ENCODE measurements around the gene AMACR.
"Not testable (repeated sequence)": the region's sequence is repeated elsewhere in the genome, so short reads cannot be mapped to it uniquely, and the experiment has no call there.

AMACR gene

DNA sequence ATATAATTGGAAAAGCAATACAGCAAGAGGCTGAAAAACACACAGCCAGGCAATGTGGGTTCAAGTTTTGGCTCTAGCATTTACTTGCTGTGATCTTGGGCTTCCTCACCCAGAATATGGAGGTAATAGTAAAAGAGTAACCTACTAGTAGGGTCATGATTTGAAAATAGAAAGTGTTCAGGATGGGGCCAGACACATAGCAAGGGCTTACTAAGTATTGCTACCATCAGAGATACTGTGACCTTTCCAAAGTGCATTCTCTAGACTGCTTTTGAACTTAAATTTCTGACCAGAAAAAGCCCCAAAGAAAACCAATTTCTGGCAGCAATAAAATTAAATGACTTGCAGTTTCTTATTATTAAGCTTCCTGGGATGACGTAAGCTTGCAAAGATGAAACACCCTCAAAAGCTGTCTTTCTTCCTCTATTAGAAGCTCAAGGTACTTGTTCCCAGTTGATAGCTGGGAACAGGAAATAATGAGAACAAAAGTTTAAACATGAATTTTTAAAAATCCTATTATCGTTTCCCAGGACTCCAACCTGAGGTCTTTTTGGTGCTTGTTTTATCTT lies 43.6 kb downstream of the AMACR start:
- Histone ChIP-seq H3K4me3 (ENCODE audit: low read length) (no peak overlapping the region), H3K27me3 (replicated peaks; ENCODE audit: control insufficient read depth, insufficient read depth, low read length) (no peaks in the 10 kb centered on the region), H3K4me1 (ENCODE audit: control insufficient read depth, insufficient read depth, low read length) (no peaks in the 10 kb centered on the region), H3K36me3 (ENCODE audit: control insufficient read depth, insufficient read depth, low read length, severe bottlenecking) (no peaks in the 10 kb centered on the region), H3K9me3 (ENCODE audit: control insufficient read depth, low read length) (no peaks in the 10 kb centered on the region), H3K9ac (ENCODE audit: low read length) (no peak overlapping the region)
- no peak for DNase-seq (ENCODE audit: low read depth)

- H3K4me1 ChIP-seq (ENCODE audit: control insufficient read depth, insufficient read depth, low read length), result no peaks in the 10 kb centered on the region
These were observed 49.7 kb downstream of the AMACR start for GRCh38 chr5:33958176-33958575.

DNA sequence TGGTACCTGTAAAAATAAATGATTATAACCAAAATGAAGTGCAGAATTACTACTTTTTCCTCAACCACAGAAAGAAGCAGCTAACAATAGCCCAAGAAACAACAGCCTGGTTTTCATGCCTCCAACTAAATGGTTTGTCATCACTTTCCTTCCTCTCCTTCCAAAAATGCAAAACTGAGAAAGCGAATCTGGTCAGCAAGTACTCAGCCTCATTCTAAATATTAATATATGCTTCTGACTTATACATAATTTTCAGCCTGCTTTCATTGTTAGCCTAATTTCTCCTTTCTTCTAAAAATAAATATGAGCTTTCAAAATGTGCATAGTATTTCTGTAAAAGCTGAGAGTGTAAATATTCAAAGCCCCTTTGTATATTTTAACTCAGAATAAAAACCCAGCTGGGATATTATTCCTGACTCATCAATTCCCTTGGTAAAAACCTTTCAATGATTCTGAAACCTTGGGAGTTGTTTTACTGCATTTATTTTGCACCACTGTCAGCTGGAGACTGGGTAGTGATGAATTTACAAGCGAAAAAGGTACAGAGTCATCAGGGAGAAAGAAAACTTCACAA lies 50.2 kb downstream of the AMACR start:
- H3K9ac ChIP-seq (ENCODE audit: low read length), result no peak overlapping the region
- no peak for DNase-seq (ENCODE audit: low read depth)
- H3K4me1 ChIP-seq (ENCODE audit: control insufficient read depth, insufficient read depth, low read length), result no peaks in the 10 kb centered on the region
- no peaks in the 10 kb centered on the region for H3K27me3 ChIP-seq (replicated peaks; ENCODE audit: control insufficient read depth, insufficient read depth, low read length)
- H3K36me3 ChIP-seq (ENCODE audit: control insufficient read depth, insufficient read depth, low read length, severe bottlenecking), result no peaks in the 10 kb centered on the region
- no peak overlapping the region for H3K4me3 ChIP-seq (ENCODE audit: low read length)
- peaks cover 18% of the 10 kb centered on the region for H3K9me3 ChIP-seq (ENCODE audit: control insufficient read depth, low read length)

More at GRCh38 chr5:33958176-33958575, 49.7 kb downstream of the AMACR start:
- Histone ChIP-seq H3K4me3 (ENCODE audit: low read length) (no peak overlapping the region), H3K9ac (ENCODE audit: low read length) (no peak overlapping the region), H3K27me3 (replicated peaks; ENCODE audit: control insufficient read depth, insufficient read depth, low read length) (no peaks in the 10 kb centered on the region), H3K36me3 (ENCODE audit: control insufficient read depth, insufficient read depth, low read length, severe bottlenecking) (no peaks in the 10 kb centered on the region), H3K9me3 (ENCODE audit: control insufficient read depth, low read length) (peaks cover 18% of the 10 kb centered on the region)
- DNase-seq (ENCODE audit: low read depth), result no peak

DNA sequence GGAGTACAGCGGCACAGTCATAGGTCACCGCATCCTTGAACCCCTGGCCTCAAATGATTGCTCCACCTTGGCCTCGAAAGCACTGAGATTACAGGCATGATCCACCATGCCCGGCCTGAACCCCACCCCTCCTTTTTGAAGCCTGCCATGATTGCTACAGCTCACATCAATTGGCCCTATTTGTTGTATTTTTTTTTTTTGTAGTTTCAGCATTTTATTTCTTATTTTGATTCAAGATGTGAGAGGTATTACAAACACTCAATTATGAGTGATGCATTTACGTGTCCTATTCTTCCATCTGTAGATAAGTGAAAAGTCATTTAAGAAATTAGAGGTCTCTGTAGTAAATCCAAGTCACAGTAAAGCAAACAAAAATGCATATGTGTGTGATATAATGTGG lies 55.7 kb downstream of the AMACR start:
- H3K4me1 ChIP-seq (ENCODE audit: control insufficient read depth, insufficient read depth, low read length); H3K36me3 ChIP-seq (ENCODE audit: control insufficient read depth, insufficient read depth, low read length, severe bottlenecking); DNase-seq (ENCODE audit: low read depth); H3K9ac ChIP-seq (ENCODE audit: low read length); H3K27me3 ChIP-seq (replicated peaks; ENCODE audit: control insufficient read depth, insufficient read depth, low read length); H3K4me3 ChIP-seq (ENCODE audit: low read length): not testable (repeated sequence)
- H3K9me3 ChIP-seq (ENCODE audit: control insufficient read depth, low read length), result peaks cover 27% of the 10 kb centered on the region

- no peak overlapping the region for H3K4me3 ChIP-seq (ENCODE audit: low read length)
- DNase-seq (ENCODE audit: low read depth), result no peak
- no peaks in the 10 kb centered on the region for H3K36me3 ChIP-seq (ENCODE audit: control insufficient read depth, insufficient read depth, low read length, severe bottlenecking)
- H3K27me3 ChIP-seq (replicated peaks; ENCODE audit: control insufficient read depth, insufficient read depth, low read length), result peaks cover 33% of the 10 kb centered on the region
- peaks cover 4% of the 10 kb centered on the region for H3K4me1 ChIP-seq (ENCODE audit: control insufficient read depth, insufficient read depth, low read length)
- H3K9me3 ChIP-seq (ENCODE audit: control insufficient read depth, low read length), result peaks cover 10% of the 10 kb centered on the region
- H3K9ac ChIP-seq (ENCODE audit: low read length), result no peak overlapping the region
These were observed 63.2 kb downstream of the AMACR start for GRCh38 chr5:33944543-33945132.

GRCh38 chr5:33941090-33941489 lies 66.8 kb downstream of the AMACR start:
- no peak overlapping the region for H3K4me3 ChIP-seq (ENCODE audit: low read length)
- peaks cover 3% of the 10 kb centered on the region for H3K9me3 ChIP-seq (ENCODE audit: control insufficient read depth, low read length)
- no peak overlapping the region for H3K9ac ChIP-seq (ENCODE audit: low read length)
- no peak for DNase-seq (ENCODE audit: low read depth)
- H3K27me3 ChIP-seq (replicated peaks; ENCODE audit: control insufficient read depth, insufficient read depth, low read length), result peaks cover 56% of the 10 kb centered on the region
- peaks cover 19% of the 10 kb centered on the region for H3K4me1 ChIP-seq (ENCODE audit: control insufficient read depth, insufficient read depth, low read length)
- no peaks in the 10 kb centered on the region for H3K36me3 ChIP-seq (ENCODE audit: control insufficient read depth, insufficient read depth, low read length, severe bottlenecking)

GRCh38 chr5:33939556-33940262 lies 68.1 kb downstream of the AMACR start:
- no peaks in the 10 kb centered on the region for H3K36me3 ChIP-seq (ENCODE audit: control insufficient read depth, insufficient read depth, low read length, severe bottlenecking)
- H3K9me3 ChIP-seq (ENCODE audit: control insufficient read depth, low read length), result peaks cover 3% of the 10 kb centered on the region
- DNase-seq (ENCODE audit: low read depth), result peak; percentile 45
- H3K4me3 ChIP-seq (ENCODE audit: low read length), result no peak overlapping the region
- H3K9ac ChIP-seq (ENCODE audit: low read length), result no peak overlapping the region
- peaks cover 19% of the 10 kb centered on the region for H3K4me1 ChIP-seq (ENCODE audit: control insufficient read depth, insufficient read depth, low read length)
- peaks cover 52% of the 10 kb centered on the region for H3K27me3 ChIP-seq (replicated peaks; ENCODE audit: control insufficient read depth, insufficient read depth, low read length)

DNA sequence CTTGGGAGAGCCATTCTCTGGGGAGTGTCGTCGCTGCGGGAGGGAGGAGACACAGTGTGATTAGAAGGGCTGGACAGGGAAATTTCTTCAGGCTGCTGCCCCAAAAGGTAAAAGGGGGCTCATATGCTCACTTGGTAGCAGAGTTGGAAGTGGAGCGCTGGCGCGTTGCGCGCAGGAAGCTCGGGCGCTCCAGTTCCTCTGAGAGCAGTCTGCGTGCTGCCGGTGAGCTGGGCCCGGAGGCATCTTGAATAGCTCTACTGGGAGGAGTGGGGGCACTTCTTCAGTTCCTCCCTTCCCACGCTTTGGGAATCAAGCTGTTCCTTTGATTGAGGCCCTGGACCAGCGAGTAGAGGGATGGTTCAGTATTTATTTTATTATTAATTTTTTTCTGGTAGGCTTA lies 69.0 kb downstream of the AMACR start:
- Histone ChIP-seq H3K27me3 (replicated peaks; ENCODE audit: control insufficient read depth, insufficient read depth, low read length) (peaks cover 52% of the 10 kb centered on the region), H3K4me1 (ENCODE audit: control insufficient read depth, insufficient read depth, low read length) (peaks cover 23% of the 10 kb centered on the region), H3K4me3 (ENCODE audit: low read length) (no peak overlapping the region), H3K36me3 (ENCODE audit: control insufficient read depth, insufficient read depth, low read length, severe bottlenecking) (no peaks in the 10 kb centered on the region), H3K9ac (ENCODE audit: low read length) (no peak overlapping the region), H3K9me3 (ENCODE audit: control insufficient read depth, low read length) (peaks cover 3% of the 10 kb centered on the region)
- DNase-seq (ENCODE audit: low read depth), result no peak

- H3K4me3 ChIP-seq (ENCODE audit: low read length), result no peak overlapping the region
- peaks cover 52% of the 10 kb centered on the region for H3K27me3 ChIP-seq (replicated peaks; ENCODE audit: control insufficient read depth, insufficient read depth, low read length)
- no peak for DNase-seq (ENCODE audit: low read depth)
- H3K36me3 ChIP-seq (ENCODE audit: control insufficient read depth, insufficient read depth, low read length, severe bottlenecking), result no peaks in the 10 kb centered on the region
- H3K9ac ChIP-seq (ENCODE audit: low read length), result no peak overlapping the region
- peaks cover 23% of the 10 kb centered on the region for H3K4me1 ChIP-seq (ENCODE audit: control insufficient read depth, insufficient read depth, low read length)
- peaks cover 3% of the 10 kb centered on the region for H3K9me3 ChIP-seq (ENCODE audit: control insufficient read depth, low read length)
These were observed 69.4 kb downstream of the AMACR start for GRCh38 chr5:33938507-33938796.

DNA sequence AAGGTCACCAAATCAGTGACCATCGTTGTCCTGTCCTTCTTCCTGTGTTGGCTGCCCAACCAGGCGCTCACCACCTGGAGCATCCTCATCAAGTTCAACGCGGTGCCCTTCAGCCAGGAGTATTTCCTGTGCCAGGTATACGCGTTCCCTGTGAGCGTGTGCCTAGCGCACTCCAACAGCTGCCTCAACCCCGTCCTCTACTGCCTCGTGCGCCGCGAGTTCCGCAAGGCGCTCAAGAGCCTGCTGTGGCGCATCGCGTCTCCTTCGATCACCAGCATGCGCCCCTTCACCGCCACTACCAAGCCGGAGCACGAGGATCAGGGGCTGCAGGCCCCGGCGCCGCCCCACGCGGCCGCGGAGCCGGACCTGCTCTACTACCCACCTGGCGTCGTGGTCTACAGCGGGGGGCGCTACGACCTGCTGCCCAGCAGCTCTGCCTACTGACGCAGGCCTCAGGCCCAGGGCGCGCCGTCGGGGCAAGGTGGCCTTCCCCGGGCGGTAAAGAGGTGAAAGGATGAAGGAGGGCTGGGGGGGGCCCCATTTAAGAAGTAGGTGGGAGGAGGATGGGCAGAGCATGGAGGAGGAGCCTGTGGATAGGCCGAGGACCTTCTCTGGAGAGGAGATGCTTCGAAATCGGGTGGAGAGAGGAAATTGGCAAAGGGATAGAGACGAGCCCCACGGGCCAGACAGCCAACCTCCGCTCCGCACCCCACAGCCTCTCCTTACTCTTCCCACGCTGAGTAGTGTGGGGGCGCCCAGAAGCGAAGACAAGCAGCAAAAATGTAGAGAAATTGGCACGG lies 69.9 kb downstream of the AMACR start:
- H3K4me3 ChIP-seq (ENCODE audit: low read length), result no peak overlapping the region
- no peaks in the 10 kb centered on the region for H3K36me3 ChIP-seq (ENCODE audit: control insufficient read depth, insufficient read depth, low read length, severe bottlenecking)
- peaks cover 23% of the 10 kb centered on the region for H3K4me1 ChIP-seq (ENCODE audit: control insufficient read depth, insufficient read depth, low read length)
- H3K9me3 ChIP-seq (ENCODE audit: control insufficient read depth, low read length), result peaks cover 3% of the 10 kb centered on the region
- no peak overlapping the region for H3K9ac ChIP-seq (ENCODE audit: low read length)
- DNase-seq (ENCODE audit: low read depth), result no peak
- H3K27me3 ChIP-seq (replicated peaks; ENCODE audit: control insufficient read depth, insufficient read depth, low read length), result peaks cover 52% of the 10 kb centered on the region

Data from adipocyte (in vitro differentiated cells).